WTC11 (cell line): ENCODE results near the gene SLC24A3. TPM values are rescaled to one million over a fixed set of nuclear protein-coding genes. Genes with fewer than 3 reads are reported as not detected.

Experiments used
- ATAC-seq: fragments of 200-7000 bp; cut with Tn5 transposase; 2 replicates; pipeline ENCODE4 v1.10.0; 2021; ENCODE audit warnings: mild to moderate bottlenecking, moderate library complexity
- CTCF ChIA-PET: fragments of 300-600 bp; sonication (Branson Sonifier 250); formaldehyde crosslinking; loops from one replicate; lab custom pipeline; 2021; ENCODE audit warnings: antibody characterized with exemption; lab: Charles Lee
- POLR2A ChIA-PET: fragments of 350-600 bp; sonication (Branson Sonifier 250); formaldehyde crosslinking; loops from one replicate; lab custom pipeline; 2021; ENCODE audit warnings: antibody characterized with exemption; lab: Charles Lee
- DNase-seq: peaks from one replicate; pipeline ENCODE4 v3.0.0; 2021; ENCODE audit warnings: low spot score
- H3K27ac Mint-ChIP-seq: 2 replicates; pipeline ENCODE4 v1.8.0; 2021; ENCODE audit warnings: mixed read lengths
- H3K27me3 Mint-ChIP-seq: 2 replicates; pipeline ENCODE4 v1.8.0; 2021; ENCODE audit warnings: low read depth, mild to moderate bottlenecking, moderate library complexity, mixed read lengths
- H3K36me3 Mint-ChIP-seq: 2 replicates; pipeline ENCODE4 v1.8.0; 2021; ENCODE audit warnings: mixed read lengths
- H3K4me1 Mint-ChIP-seq: 2 replicates; pipeline ENCODE4 v1.8.0; 2022; ENCODE audit warnings: mixed read lengths
- H3K4me3 Mint-ChIP-seq: 2 replicates; pipeline ENCODE4 v1.8.0; 2021; ENCODE audit warnings: mild to moderate bottlenecking, moderate library complexity, mixed read lengths
- H3K9me3 Mint-ChIP-seq: 2 replicates; pipeline ENCODE4 v1.8.0; 2021; ENCODE audit warnings: mixed read lengths
- ARID4B ChIP-seq: sonication (generic); formaldehyde crosslinking; IDR thresholded peaks from 2 replicates; pipeline ENCODE4 v1.8.0; 2023; ENCODE audit warnings: missing genetic modification reagents, mild to moderate bottlenecking, borderline replicate concordance
- E2F5 ChIP-seq: sonication (generic); formaldehyde crosslinking; IDR thresholded peaks from 2 replicates; pipeline ENCODE4 v1.8.1; 2022; ENCODE audit warnings: mild to moderate bottlenecking, moderate library complexity, missing genetic modification reagents
- ELF4 ChIP-seq: sonication (generic); formaldehyde crosslinking; IDR thresholded peaks from 2 replicates; pipeline ENCODE4 v1.8.1; 2022; ENCODE audit warnings: low read depth, mild to moderate bottlenecking, moderate library complexity, missing genetic modification reagents
- ETV6 ChIP-seq: sonication (generic); formaldehyde crosslinking; IDR thresholded peaks from 2 replicates; pipeline ENCODE4 v1.8.1; 2022; ENCODE audit warnings: mild to moderate bottlenecking, missing genetic modification reagents
- FOXK1 ChIP-seq: sonication (generic); formaldehyde crosslinking; IDR thresholded peaks from 2 replicates; pipeline ENCODE4 v1.8.0; 2022; ENCODE audit warnings: mild to moderate bottlenecking, moderate library complexity, missing genetic modification reagents
- FOXP4 ChIP-seq: sonication (generic); formaldehyde crosslinking; IDR thresholded peaks from 2 replicates; pipeline ENCODE4 v1.8.0; 2022; ENCODE audit warnings: mild to moderate bottlenecking, missing genetic modification reagents
- HMGXB4 ChIP-seq: sonication (generic); formaldehyde crosslinking; IDR thresholded peaks from 2 replicates; pipeline ENCODE4 v1.8.1; 2023; ENCODE audit warnings: mild to moderate bottlenecking, moderate library complexity, missing genetic modification reagents
- JAZF1 ChIP-seq: fragments of 250-450 bp; sonication (Bioruptor Pico); IDR thresholded peaks from 2 replicates; pipeline ENCODE4 v1.9.0; 2021; ENCODE audit warnings: moderate library complexity, mild to moderate bottlenecking, inconsistent platforms
- JUN ChIP-seq: sonication (generic); formaldehyde crosslinking; IDR thresholded peaks from 2 replicates; pipeline ENCODE4 v1.8.0; 2023; ENCODE audit warnings: mild to moderate bottlenecking, missing genetic modification reagents
- MAX ChIP-seq: sonication (generic); formaldehyde crosslinking; IDR thresholded peaks from 2 replicates; pipeline ENCODE4 v1.8.0; 2022; ENCODE audit warnings: mild to moderate bottlenecking, missing genetic modification reagents
- MYBL2 ChIP-seq: sonication (generic); formaldehyde crosslinking; IDR thresholded peaks from 2 replicates; pipeline ENCODE4 v1.8.1; 2023; ENCODE audit warnings: mild to moderate bottlenecking, moderate library complexity, missing genetic modification reagents
- NFE2L1 ChIP-seq: sonication (generic); formaldehyde crosslinking; IDR thresholded peaks from 2 replicates; pipeline ENCODE4 v1.8.1; 2023; ENCODE audit warnings: missing genetic modification reagents
- NR2C2 ChIP-seq: sonication (generic); formaldehyde crosslinking; IDR thresholded peaks from 2 replicates; pipeline ENCODE4 v1.8.0; 2022; ENCODE audit warnings: mild to moderate bottlenecking, missing genetic modification reagents
- PRDM15 ChIP-seq: sonication (generic); formaldehyde crosslinking; IDR thresholded peaks from 2 replicates; pipeline ENCODE4 v1.8.0; 2022; ENCODE audit warnings: missing genetic modification reagents
- PREB ChIP-seq: sonication (generic); formaldehyde crosslinking; IDR thresholded peaks from 2 replicates; pipeline ENCODE4 v1.8.1; 2022; ENCODE audit warnings: mild to moderate bottlenecking, missing genetic modification reagents, moderate library complexity, borderline replicate concordance
- PRRX2 ChIP-seq: fragments of 250-450 bp; sonication (Bioruptor Pico); IDR thresholded peaks from 2 replicates; pipeline ENCODE4 v1.8.0; 2021; ENCODE audit warnings: mild to moderate bottlenecking
- RELA ChIP-seq: sonication (generic); formaldehyde crosslinking; IDR thresholded peaks from 2 replicates; pipeline ENCODE4 v1.8.1; 2022; ENCODE audit warnings: missing genetic modification reagents, mild to moderate bottlenecking, borderline replicate concordance
- USF1 ChIP-seq: sonication (generic); formaldehyde crosslinking; IDR thresholded peaks from 2 replicates; pipeline ENCODE4 v1.8.0; 2022; ENCODE audit warnings: mild to moderate bottlenecking, missing genetic modification reagents
- ZBTB43 ChIP-seq: sonication (generic); formaldehyde crosslinking; IDR thresholded peaks from 2 replicates; pipeline ENCODE4 v1.8.1; 2023; ENCODE audit warnings: mild to moderate bottlenecking, missing genetic modification reagents
- ZNF232 ChIP-seq: sonication (generic); formaldehyde crosslinking; IDR thresholded peaks from 2 replicates; pipeline ENCODE4 v1.8.0; 2022; ENCODE audit warnings: mild to moderate bottlenecking, missing genetic modification reagents
- ZNF263 ChIP-seq: sonication (generic); formaldehyde crosslinking; IDR thresholded peaks from 2 replicates; pipeline ENCODE4 v1.8.1; 2022; ENCODE audit warnings: low read depth, mild to moderate bottlenecking, moderate library complexity, missing genetic modification reagents
- total RNA-seq: library from RNA; stranded (reverse); gene quantifications from 3 replicates; pipeline ENCODE4 v1.2.3, GENCODE V29; 2021

Gene SLC24A3
- total RNA-seq, 1 experiment from 2014 or later = 5.7 TPM

GRCh38 chr20:19301142-19301541 is 88.7 kb downstream of the SLC24A3 start (continued):
- TF ChIP-seq HMGXB4 (CRISPR knock-in tag) (no peak), ELF4 (CRISPR knock-in tag) (no peak), JUN (CRISPR knock-in tag) (no peak), ZNF263 (CRISPR knock-in tag) (no peak), PRRX2 (CRISPR knock-in tag) (no peak), ETV6 (CRISPR knock-in tag) (no peak), ARID4B (no peak), FOXK1 (CRISPR knock-in tag) (no peak), NR2C2 (CRISPR knock-in tag) (no peak), PRDM15 (CRISPR knock-in tag) (no peak), MAX (CRISPR knock-in tag) (no peak), NFE2L1 (no peak)

GRCh38 chr20:19301843-19302242 is 89.4 kb downstream of the SLC24A3 start:
- Mint-ChIP-seq H3K4me3 (no peak overlapping the region), H3K27me3 (no peaks in the 10 kb centered on the region), H3K9me3 (peaks cover 33% of the 10 kb centered on the region), H3K4me1 (peaks cover 27% of the 10 kb centered on the region), H3K36me3 (peaks cover 7% of the 10 kb centered on the region; the same call in 1 of the 2 replicates), H3K27ac (no peak overlapping the region)
- POLR2A ChIA-PET = no interaction called here
- ATAC-seq (no peak), DNase-seq (no peak)
- CTCF ChIA-PET = interaction anchor here (1.1 kb wide), 1 partner anchor 36 kb away, joined by 3 read pairs; no protein-coding TSS in a partner anchor
- no peak for TF ChIP-seq MYBL2 (CRISPR knock-in tag)
- TF ChIP-seq ZBTB43 (CRISPR knock-in tag) = no peak
- TF ChIP-seq JAZF1 = no peak
- no peak for TF ChIP-seq FOXP4 (CRISPR knock-in tag)
- no peak for TF ChIP-seq ZNF232 (CRISPR knock-in tag)
- TF ChIP-seq USF1 (CRISPR knock-in tag) = no peak
- TF ChIP-seq E2F5 = no peak
- TF ChIP-seq FOXK1 (CRISPR knock-in tag) = no peak
- no peak for TF ChIP-seq RELA
- TF ChIP-seq PREB (CRISPR knock-in tag) = no peak
